ENCODE data around the gene TMEM63A. TPM values are rescaled to one million over a fixed set of nuclear protein-coding genes. Genes with fewer than 3 reads are reported as not detected.

TMEM63A gene
- total RNA-seq, 1 experiment from 2014 or later, result 91.7 TPM

DNA sequence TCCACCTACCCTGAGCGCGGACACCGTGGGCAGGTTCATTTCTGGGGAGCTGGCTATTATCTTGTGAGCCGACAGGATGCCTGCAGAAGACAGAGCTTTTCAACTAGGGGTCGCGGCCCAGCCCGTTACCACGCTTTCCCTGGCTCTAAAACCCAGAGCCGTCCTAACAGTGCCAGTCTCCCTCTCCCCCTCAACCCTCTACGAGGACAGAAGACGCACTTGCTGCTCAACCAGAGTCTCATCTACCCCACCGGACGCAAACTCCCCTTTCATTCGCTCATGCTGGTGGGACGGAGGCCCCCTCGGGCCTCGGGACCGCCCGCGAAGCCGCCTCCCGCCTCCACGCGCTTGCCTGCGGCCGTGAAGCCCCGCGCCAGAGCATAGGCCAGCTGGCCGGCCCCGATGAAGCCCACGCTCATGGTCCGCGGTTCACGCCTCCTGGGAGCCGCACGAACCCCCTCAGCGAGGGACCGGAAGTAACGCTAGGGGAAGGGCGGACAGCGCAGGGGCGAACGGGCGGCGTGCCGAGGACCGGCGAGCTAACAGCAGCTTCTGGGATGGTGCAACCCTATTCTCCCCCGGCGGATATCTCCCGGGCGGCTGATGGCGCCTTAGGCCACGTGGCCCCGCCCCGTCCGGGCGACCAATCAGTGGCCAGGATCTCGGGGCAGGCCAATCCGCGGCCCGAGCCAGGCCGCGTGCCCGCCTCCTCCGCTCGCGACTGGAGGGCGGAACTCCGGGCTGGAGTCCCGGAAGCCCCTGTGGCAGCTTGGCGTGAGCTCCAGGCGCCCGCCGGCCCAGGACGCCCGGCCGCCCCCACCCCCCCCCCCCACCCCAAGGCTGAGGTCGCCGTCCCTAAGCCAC lies 41.7 kb upstream of the TMEM63A start, which contains the start of gene PYCR2 (continued):
- peak; percentile 72; the same call in 1 of the 2 replicates for TF ChIP-seq ARID4B (CRISPR knock-in tag; IDR thresholded peaks at IDR 0.05; ENCODE audit: borderline replicate concordance)
- no peak for TF ChIP-seq GTF2I (CRISPR knock-in tag; conservative IDR thresholded peaks at IDR 0.05)
- 0 out of 2 replicates have a peak, but pooled peaks have one; percentile 58 for TF ChIP-seq SMAD3 (CRISPR knock-in tag; IDR thresholded peaks at IDR 0.05; ENCODE audit: borderline replicate concordance)
- TF ChIP-seq ZNF423 (CRISPR knock-in tag; IDR thresholded peaks at IDR 0.05), result no peak
- TF ChIP-seq, protein P1, sequence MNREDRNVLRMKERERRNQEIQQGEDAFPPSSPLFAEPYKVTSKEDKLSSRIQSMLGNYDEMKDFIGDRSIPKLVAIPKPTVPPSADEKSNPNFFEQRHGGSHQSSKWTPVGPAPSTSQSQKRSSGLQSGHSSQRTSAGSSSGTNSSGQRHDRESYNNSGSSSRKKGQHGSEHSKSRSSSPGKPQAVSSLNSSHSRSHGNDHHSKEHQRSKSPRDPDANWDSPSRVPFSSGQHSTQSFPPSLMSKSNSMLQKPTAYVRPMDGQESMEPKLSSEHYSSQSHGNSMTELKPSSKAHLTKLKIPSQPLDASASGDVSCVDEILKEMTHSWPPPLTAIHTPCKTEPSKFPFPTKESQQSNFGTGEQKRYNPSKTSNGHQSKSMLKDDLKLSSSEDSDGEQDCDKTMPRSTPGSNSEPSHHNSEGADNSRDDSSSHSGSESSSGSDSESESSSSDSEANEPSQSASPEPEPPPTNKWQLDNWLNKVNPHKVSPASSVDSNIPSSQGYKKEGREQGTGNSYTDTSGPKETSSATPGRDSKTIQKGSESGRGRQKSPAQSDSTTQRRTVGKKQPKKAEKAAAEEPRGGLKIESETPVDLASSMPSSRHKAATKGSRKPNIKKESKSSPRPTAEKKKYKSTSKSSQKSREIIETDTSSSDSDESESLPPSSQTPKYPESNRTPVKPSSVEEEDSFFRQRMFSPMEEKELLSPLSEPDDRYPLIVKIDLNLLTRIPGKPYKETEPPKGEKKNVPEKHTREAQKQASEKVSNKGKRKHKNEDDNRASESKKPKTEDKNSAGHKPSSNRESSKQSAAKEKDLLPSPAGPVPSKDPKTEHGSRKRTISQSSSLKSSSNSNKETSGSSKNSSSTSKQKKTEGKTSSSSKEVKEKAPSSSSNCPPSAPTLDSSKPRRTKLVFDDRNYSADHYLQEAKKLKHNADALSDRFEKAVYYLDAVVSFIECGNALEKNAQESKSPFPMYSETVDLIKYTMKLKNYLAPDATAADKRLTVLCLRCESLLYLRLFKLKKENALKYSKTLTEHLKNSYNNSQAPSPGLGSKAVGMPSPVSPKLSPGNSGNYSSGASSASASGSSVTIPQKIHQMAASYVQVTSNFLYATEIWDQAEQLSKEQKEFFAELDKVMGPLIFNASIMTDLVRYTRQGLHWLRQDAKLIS (CRISPR knock-in tag; IDR thresholded peaks at IDR 0.05; ENCODE audit: borderline replicate concordance), result no peak
- TF ChIP-seq MYBL2 (CRISPR knock-in tag; IDR thresholded peaks at IDR 0.05), result peak; percentile 54
- TF ChIP-seq, protein P2, sequence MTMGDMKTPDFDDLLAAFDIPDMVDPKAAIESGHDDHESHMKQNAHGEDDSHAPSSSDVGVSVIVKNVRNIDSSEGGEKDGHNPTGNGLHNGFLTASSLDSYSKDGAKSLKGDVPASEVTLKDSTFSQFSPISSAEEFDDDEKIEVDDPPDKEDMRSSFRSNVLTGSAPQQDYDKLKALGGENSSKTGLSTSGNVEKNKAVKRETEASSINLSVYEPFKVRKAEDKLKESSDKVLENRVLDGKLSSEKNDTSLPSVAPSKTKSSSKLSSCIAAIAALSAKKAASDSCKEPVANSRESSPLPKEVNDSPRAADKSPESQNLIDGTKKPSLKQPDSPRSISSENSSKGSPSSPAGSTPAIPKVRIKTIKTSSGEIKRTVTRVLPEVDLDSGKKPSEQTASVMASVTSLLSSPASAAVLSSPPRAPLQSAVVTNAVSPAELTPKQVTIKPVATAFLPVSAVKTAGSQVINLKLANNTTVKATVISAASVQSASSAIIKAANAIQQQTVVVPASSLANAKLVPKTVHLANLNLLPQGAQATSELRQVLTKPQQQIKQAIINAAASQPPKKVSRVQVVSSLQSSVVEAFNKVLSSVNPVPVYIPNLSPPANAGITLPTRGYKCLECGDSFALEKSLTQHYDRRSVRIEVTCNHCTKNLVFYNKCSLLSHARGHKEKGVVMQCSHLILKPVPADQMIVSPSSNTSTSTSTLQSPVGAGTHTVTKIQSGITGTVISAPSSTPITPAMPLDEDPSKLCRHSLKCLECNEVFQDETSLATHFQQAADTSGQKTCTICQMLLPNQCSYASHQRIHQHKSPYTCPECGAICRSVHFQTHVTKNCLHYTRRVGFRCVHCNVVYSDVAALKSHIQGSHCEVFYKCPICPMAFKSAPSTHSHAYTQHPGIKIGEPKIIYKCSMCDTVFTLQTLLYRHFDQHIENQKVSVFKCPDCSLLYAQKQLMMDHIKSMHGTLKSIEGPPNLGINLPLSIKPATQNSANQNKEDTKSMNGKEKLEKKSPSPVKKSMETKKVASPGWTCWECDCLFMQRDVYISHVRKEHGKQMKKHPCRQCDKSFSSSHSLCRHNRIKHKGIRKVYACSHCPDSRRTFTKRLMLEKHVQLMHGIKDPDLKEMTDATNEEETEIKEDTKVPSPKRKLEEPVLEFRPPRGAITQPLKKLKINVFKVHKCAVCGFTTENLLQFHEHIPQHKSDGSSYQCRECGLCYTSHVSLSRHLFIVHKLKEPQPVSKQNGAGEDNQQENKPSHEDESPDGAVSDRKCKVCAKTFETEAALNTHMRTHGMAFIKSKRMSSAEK (CRISPR knock-in tag; IDR thresholded peaks at IDR 0.05; ENCODE audit: borderline replicate concordance), result no peak
- TF ChIP-seq NFYB (CRISPR knock-in tag; conservative IDR thresholded peaks at IDR 0.05; ENCODE audit: low read depth), result peak; percentile 75
- TF ChIP-seq E2F5 (CRISPR knock-in tag; IDR thresholded peaks at IDR 0.05), result no peak; the same call in 1 of the 2 replicates
- TF ChIP-seq TP53 (CRISPR knock-in tag; IDR thresholded peaks at IDR 0.05), result no peak
- TF ChIP-seq ZNF671 (CRISPR knock-in tag; IDR thresholded peaks at IDR 0.05), result no peak
- TF ChIP-seq ZNF138 (CRISPR knock-in tag; conservative IDR thresholded peaks at IDR 0.05), result no peak
- peak; percentile 73; the same call in 1 of the 2 replicates for TF ChIP-seq TEAD1 (CRISPR knock-in tag; IDR thresholded peaks at IDR 0.05)
- TF ChIP-seq RORB (CRISPR knock-in tag; IDR thresholded peaks at IDR 0.05), result no peak
- TF ChIP-seq, protein P3, sequence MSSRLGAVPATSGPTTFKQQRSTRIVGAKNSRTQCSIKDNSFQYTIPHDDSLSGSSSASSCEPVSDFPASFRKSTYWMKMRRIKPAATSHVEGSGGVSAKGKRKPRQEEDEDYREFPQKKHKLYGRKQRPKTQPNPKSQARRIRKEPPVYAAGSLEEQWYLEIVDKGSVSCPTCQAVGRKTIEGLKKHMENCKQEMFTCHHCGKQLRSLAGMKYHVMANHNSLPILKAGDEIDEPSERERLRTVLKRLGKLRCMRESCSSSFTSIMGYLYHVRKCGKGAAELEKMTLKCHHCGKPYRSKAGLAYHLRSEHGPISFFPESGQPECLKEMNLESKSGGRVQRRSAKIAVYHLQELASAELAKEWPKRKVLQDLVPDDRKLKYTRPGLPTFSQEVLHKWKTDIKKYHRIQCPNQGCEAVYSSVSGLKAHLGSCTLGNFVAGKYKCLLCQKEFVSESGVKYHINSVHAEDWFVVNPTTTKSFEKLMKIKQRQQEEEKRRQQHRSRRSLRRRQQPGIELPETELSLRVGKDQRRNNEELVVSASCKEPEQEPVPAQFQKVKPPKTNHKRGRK (CRISPR knock-in tag; IDR thresholded peaks at IDR 0.05; ENCODE audit: borderline replicate concordance), result no peak
- TF ChIP-seq SOX15 (CRISPR knock-in tag; IDR thresholded peaks at IDR 0.05), result no peak
- TF ChIP-seq IRF2 (CRISPR knock-in tag; IDR thresholded peaks at IDR 0.05; ENCODE audit: borderline replicate concordance, low read depth), result no peak
- no peak for TF ChIP-seq ZBTB21 (CRISPR knock-in tag; IDR thresholded peaks at IDR 0.05; ENCODE audit: borderline replicate concordance)
- peak; percentile 96 for TF ChIP-seq USF2 (CRISPR knock-in tag; IDR thresholded peaks at IDR 0.05)
- TF ChIP-seq CREB1 (CRISPR knock-in tag; IDR thresholded peaks at IDR 0.05), result peak; percentile 24; the same call in 1 of the 2 replicates
- peak; percentile 74 for TF ChIP-seq SP1 (CRISPR knock-in tag; conservative IDR thresholded peaks at IDR 0.05)
- TF ChIP-seq, protein P4, sequence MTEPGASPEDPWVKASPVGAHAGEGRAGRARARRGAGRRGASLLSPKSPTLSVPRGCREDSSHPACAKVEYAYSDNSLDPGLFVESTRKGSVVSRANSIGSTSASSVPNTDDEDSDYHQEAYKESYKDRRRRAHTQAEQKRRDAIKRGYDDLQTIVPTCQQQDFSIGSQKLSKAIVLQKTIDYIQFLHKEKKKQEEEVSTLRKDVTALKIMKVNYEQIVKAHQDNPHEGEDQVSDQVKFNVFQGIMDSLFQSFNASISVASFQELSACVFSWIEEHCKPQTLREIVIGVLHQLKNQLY (CRISPR knock-in tag; IDR thresholded peaks at IDR 0.05), result no peak
